ENCODE data around the gene DBT.

DNA sequence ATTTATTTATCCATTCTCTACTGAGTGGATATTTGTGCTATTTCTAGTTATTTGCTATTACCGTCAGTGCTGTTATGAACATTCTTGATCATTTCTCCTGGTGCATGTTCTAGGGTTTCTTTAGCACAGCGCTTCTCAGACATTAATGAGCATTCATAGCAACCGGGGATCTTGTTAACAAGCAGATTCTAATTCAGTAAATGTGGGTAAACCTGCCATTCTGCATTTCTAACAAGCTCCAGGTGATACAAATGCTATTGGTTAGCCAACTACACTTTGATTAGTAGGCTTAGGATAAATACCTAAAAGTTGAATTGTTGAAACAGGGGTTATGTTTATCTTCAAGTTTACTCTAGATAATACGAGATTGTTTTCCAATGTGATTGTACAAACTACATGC, 3.3 kb upstream of the DBT start:
- TF ChIP-seq, protein P1, sequence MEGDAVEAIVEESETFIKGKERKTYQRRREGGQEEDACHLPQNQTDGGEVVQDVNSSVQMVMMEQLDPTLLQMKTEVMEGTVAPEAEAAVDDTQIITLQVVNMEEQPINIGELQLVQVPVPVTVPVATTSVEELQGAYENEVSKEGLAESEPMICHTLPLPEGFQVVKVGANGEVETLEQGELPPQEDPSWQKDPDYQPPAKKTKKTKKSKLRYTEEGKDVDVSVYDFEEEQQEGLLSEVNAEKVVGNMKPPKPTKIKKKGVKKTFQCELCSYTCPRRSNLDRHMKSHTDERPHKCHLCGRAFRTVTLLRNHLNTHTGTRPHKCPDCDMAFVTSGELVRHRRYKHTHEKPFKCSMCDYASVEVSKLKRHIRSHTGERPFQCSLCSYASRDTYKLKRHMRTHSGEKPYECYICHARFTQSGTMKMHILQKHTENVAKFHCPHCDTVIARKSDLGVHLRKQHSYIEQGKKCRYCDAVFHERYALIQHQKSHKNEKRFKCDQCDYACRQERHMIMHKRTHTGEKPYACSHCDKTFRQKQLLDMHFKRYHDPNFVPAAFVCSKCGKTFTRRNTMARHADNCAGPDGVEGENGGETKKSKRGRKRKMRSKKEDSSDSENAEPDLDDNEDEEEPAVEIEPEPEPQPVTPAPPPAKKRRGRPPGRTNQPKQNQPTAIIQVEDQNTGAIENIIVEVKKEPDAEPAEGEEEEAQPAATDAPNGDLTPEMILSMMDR (IDR thresholded peaks at IDR 0.05): no peak
- TF ChIP-seq POLR2A (IDR thresholded peaks at IDR 0.05): no peak

All from lower leg skin (tissue), 3 donors.